Esophagus muscularis mucosa (tissue), 4 donors: ENCODE results near the gene JUND. TPM values are rescaled to one million over a fixed set of nuclear protein-coding genes. Genes with fewer than 3 reads are reported as not detected.

Experiments used
- DNase-seq: peaks from one replicate; pipeline ENCODE4 v3.0.0-alpha.2; 2017; ENCODE audit errors: extremely low spot score
- H3K27ac ChIP-seq, 4 donors: fragments of 200-600 bp; sonication (generic); replicated peaks in 1 of 4; 1 replicate in 3 of 4; 2 replicates in 1 of 4; pipeline ENCODE4 v1.5.1; 2016 to 2019; ENCODE audit warnings: mild to moderate bottlenecking in 1 of 4
- H3K27me3 ChIP-seq, 4 donors: fragments of 200-600 bp; sonication (generic); one replicate each; pipeline versions ENCODE4 v1.5.1 to v1.6.0; 2016 to 2019
- H3K36me3 ChIP-seq, 4 donors: fragments of 200-600 bp; sonication (generic); one replicate each; pipeline ENCODE4 v1.5.1; 2016 to 2019
- H3K4me1 ChIP-seq, 4 donors: fragments of 200-600 bp; sonication (generic); one replicate each; pipeline ENCODE4 v1.5.1; 2016 to 2019
- H3K4me3 ChIP-seq, 4 donors: fragments of 200-600 bp; sonication (generic); 1 replicate in 2 of 4; 2 replicates in 2 of 4; pipeline ENCODE4 v1.5.1; 2016 to 2019; ENCODE audit warnings: mild to moderate bottlenecking in 4 of 4, moderate library complexity in 1 of 4
- H3K9me3 ChIP-seq, 4 donors: fragments of 200-600 bp; sonication (generic); 1 replicate in 3 of 4; 2 replicates in 1 of 4; pipeline ENCODE4 v1.5.1; 2016 to 2019
- EP300 ChIP-seq: sonication (generic); formaldehyde crosslinking; IDR thresholded peaks from one replicate; pipeline ENCODE4 v1.6.1; 2017; ENCODE audit warnings: antibody characterized with exemption
- POLR2A ChIP-seq: fragments of 450-650 bp; IDR thresholded peaks from one replicate; pipeline ENCODE4 v1.6.1; 2017; ENCODE audit warnings: antibody characterized with exemption, moderate library complexity, mild to moderate bottlenecking, low read depth
- POLR2AphosphoS5 ChIP-seq, 2 donors: sonication (generic); formaldehyde crosslinking; IDR thresholded peaks; one replicate each; pipeline ENCODE4 v1.6.1; 2017; ENCODE audit warnings: antibody characterized with exemption in 2 of 2
- WGBS: methylation state at CpG from one replicate; pipeline ENCODE4 v1.1.5; 2018; 5-methylcytosine and 5-hydroxymethylcytosine counted together
- intact Hi-C: fragments of 100-400 bp; cut with DNase I; formaldehyde crosslinking; loops from one replicate; pipeline ENCODE4 v1.15.1; 2023
- total RNA-seq, 4 donors: library from RNA; depleted of rRNA; stranded (reverse); fragments of >200 nt; gene quantifications; one replicate each; pipeline versions ENCODE4 v1.1.0 to v1.2.1, GENCODE V29; 2016
- TF ChIP-seq, protein P1 (sequence below), 3 experiments: fragments of 200-600 bp in 2 of 3; fragments of 450-650 bp in 1 of 3; sonication (generic) in 2 of 3; IDR thresholded peaks; one replicate each; pipeline ENCODE4 v1.5.1; 2017 to 2019; ENCODE audit warnings: antibody characterized with exemption in 3 of 3, mild to moderate bottlenecking in 2 of 3, moderate library complexity in 1 of 3

JUND gene
- total RNA-seq, 4 donors from 2014 or later, result 325 to 457 (median 403) TPM

DNA sequence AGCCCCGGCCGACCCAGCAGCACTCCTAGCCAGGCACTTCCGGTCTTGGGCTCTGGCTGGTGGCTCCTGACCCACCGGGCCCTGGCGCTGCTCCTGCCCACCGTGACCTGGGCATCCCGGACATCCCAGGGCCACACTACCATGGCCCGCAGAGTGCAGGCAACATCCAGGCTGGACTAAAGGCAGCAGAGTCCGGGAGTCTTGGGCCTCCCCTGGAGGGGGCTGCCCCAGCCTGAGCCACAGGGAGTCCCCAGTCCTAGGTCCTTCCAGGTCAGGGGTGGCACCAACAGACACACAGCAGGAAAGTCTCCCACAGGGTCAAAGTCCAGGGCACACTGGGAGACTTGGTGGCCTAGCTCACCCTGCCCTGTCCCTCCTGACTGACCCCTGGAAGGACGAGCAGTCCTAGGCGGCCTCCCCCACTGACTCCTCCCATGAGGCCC is 30.7 kb upstream of the JUND start:
- no peak for DNase-seq
- H3K27ac ChIP-seq, result no peak overlapping the region
- intact Hi-C loops, result no loop called here
- peaks cover 7 to 72% (median 62%) of the 10 kb centered on the region in 4 donors for H3K36me3 ChIP-seq
- 80% methylated on average over 1 of the region's 11 CpGs for WGBS
- no peak overlapping the region for H3K4me3 ChIP-seq
- no peaks in the 10 kb centered on the region for H3K27me3 ChIP-seq
- no peaks in the 10 kb centered on the region for H3K9me3 ChIP-seq
- TF ChIP-seq POLR2A, result no peak
- no peak for TF ChIP-seq EP300
- TF ChIP-seq, protein P1, sequence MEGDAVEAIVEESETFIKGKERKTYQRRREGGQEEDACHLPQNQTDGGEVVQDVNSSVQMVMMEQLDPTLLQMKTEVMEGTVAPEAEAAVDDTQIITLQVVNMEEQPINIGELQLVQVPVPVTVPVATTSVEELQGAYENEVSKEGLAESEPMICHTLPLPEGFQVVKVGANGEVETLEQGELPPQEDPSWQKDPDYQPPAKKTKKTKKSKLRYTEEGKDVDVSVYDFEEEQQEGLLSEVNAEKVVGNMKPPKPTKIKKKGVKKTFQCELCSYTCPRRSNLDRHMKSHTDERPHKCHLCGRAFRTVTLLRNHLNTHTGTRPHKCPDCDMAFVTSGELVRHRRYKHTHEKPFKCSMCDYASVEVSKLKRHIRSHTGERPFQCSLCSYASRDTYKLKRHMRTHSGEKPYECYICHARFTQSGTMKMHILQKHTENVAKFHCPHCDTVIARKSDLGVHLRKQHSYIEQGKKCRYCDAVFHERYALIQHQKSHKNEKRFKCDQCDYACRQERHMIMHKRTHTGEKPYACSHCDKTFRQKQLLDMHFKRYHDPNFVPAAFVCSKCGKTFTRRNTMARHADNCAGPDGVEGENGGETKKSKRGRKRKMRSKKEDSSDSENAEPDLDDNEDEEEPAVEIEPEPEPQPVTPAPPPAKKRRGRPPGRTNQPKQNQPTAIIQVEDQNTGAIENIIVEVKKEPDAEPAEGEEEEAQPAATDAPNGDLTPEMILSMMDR (IDR thresholded peaks at IDR 0.05), result no peak
- TF ChIP-seq POLR2AphosphoS5 (IDR thresholded peaks at IDR 0.05), result no peak
- peaks cover 9 to 20% (median 12%) of the 10 kb centered on the region in 4 donors for H3K4me1 ChIP-seq

DNA sequence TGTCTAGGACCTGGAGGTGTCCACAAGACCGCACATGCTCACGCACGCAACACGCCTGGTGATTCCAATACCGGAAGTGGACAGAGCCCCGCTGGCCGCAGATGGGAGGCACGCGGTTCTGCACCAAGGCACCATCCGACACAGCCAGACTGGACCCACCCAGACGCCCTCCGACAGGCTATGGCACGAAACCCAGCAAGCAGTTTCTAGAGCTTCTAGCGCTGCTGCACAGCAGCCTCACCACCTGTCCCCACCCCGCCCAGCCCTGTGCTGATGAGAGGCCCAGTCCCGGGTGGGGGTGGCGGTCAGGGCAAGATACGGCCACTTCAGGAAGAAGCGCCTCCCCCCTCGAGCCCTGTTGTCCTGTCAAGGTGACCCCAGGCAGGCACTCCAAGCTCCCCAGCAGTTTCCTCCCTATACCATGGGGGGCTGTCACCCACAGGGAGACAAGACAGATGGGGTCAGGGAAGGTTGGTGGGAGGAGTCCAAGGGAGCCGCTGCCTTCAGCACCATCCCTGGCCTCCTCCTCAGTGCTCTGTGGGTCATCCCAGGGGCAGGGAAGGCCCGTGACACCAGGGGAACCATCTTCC is 30.2 kb upstream of the JUND start:
- intact Hi-C loops, result no loop called here
- Histone ChIP-seq H3K9me3 (no peaks in the 10 kb centered on the region), H3K27ac (no peak overlapping the region), H3K4me3 (no peak overlapping the region), H3K36me3 (peaks cover 7 to 72% (median 63%) of the 10 kb centered on the region in 4 donors), H3K4me1 (peaks cover 12 to 25% (median 17%) of the 10 kb centered on the region in 4 donors), H3K27me3 (no peaks in the 10 kb centered on the region)
- 94% methylated on average over 16 of the region's 22 CpGs for WGBS
- DNase-seq, result no peak
- TF ChIP-seq EP300 (no peak), POLR2A (no peak), POLR2AphosphoS5 (IDR thresholded peaks at IDR 0.05) (no peak)
- TF ChIP-seq, protein P1 (IDR thresholded peaks at IDR 0.05), result no peak

DNA sequence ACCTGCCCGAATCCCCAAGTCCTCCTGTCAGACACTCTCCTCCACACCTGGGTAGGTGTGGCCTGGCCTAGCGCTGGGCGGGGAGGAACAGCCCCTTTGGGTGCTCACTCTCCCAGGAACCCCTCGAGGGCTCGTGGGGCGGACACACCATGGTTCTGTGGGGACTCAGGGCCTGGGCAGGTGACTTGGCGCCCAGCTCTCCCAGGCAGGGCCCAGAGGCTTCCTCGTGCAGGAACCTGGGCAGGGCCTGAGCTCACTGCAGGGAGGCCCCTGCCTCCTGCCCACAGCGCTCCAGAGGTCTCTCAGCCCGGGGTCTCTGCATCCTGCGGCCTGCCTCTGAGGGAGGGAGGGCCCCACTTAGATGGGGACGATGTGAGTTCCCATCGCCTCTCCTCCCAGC is 29.5 kb upstream of the JUND start:
- Histone ChIP-seq H3K27me3 (no peaks in the 10 kb centered on the region), H3K4me3 (no peak overlapping the region), H3K4me1 (peaks cover 18 to 32% (median 23%) of the 10 kb centered on the region in 4 donors), H3K36me3 (peaks cover 7 to 71% (median 63%) of the 10 kb centered on the region in 4 donors), H3K9me3 (no peaks in the 10 kb centered on the region), H3K27ac (no peak overlapping the region)
- 94% methylated on average over 7 of the region's 13 CpGs for WGBS
- no peak for DNase-seq
- intact Hi-C loops, result no loop called here
- TF ChIP-seq, protein P1 (IDR thresholded peaks at IDR 0.05), result no peak

- Histone ChIP-seq H3K4me3 (no peak overlapping the region), H3K9me3 (no peaks in the 10 kb centered on the region), H3K27ac (no peak overlapping the region), H3K27me3 (no peaks in the 10 kb centered on the region), H3K4me1 (peaks cover 25 to 38% (median 30%) of the 10 kb centered on the region in 4 donors), H3K36me3 (peaks cover 7 to 65% (median 60%) of the 10 kb centered on the region in 4 donors)
- no peak for DNase-seq
- no peak for TF ChIP-seq POLR2A
- no peak for TF ChIP-seq EP300
- TF ChIP-seq, protein P1 (IDR thresholded peaks at IDR 0.05), result no peak
- TF ChIP-seq POLR2AphosphoS5 (IDR thresholded peaks at IDR 0.05), result no peak
- WGBS, result 87% methylated on average over 18 of the region's 23 CpGs
- intact Hi-C loops, result no loop called here
Observed at GRCh38 chr19:18310118-18310909, 28.9 kb upstream of the JUND start.
